Uterus (tissue), 2 donors: ENCODE measurements around the gene AGFG1.

Experiments
- POLR2A ChIP-seq, 2 donors: fragments of 450-650 bp; IDR thresholded peaks; one replicate each; pipeline ENCODE4 v1.6.1; 2016; ENCODE audit warnings: antibody characterized with exemption in 2 of 2, mild to moderate bottlenecking in 1 of 2, moderate library complexity in 1 of 2
- TF ChIP-seq, protein P1 (sequence below), 4 experiments: fragments of 200-600 bp in 2 of 4; fragments of 450-650 bp in 2 of 4; sonication (generic) in 2 of 4; IDR thresholded peaks; one replicate each; pipeline ENCODE4 v1.5.1; 2016 to 2019; ENCODE audit warnings: antibody characterized with exemption in 4 of 4, mild to moderate bottlenecking in 2 of 4, moderate library complexity in 1 of 4

DNA sequence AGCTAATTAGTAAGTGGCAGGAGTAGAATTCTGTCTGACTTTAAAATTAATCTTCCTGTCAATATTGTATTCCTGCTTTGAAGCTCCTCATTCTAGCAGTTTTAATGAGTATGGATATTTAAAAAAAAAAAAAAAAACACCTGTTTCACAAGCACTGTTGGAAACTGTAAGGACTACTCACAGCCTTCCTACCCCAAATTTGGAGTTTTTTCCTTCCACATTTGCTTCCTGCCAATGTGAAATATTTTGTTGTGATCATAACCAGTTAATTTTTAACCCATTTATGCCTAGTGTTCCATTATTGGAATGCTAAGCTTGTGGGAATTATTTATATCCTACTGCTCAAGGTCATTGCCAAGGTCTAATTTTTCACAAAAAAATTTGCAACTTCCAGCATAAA, 90.6 kb downstream of the AGFG1 start:
- TF ChIP-seq, protein P1, sequence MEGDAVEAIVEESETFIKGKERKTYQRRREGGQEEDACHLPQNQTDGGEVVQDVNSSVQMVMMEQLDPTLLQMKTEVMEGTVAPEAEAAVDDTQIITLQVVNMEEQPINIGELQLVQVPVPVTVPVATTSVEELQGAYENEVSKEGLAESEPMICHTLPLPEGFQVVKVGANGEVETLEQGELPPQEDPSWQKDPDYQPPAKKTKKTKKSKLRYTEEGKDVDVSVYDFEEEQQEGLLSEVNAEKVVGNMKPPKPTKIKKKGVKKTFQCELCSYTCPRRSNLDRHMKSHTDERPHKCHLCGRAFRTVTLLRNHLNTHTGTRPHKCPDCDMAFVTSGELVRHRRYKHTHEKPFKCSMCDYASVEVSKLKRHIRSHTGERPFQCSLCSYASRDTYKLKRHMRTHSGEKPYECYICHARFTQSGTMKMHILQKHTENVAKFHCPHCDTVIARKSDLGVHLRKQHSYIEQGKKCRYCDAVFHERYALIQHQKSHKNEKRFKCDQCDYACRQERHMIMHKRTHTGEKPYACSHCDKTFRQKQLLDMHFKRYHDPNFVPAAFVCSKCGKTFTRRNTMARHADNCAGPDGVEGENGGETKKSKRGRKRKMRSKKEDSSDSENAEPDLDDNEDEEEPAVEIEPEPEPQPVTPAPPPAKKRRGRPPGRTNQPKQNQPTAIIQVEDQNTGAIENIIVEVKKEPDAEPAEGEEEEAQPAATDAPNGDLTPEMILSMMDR (IDR thresholded peaks at IDR 0.05) = no peak
- no peak for TF ChIP-seq POLR2A (IDR thresholded peaks at IDR 0.05)
